ENCODE measurements around the gene MRPL55. TPM values are rescaled to one million over a fixed set of nuclear protein-coding genes. Genes with fewer than 3 reads are reported as not detected.

Gene MRPL55
- total and polyA plus RNA-seq, 2 of the 13 experiments (the other 11 are each of a cell fraction or from before 2014, with no cell fraction given) = 58.6 to 92.9 TPM

DNA sequence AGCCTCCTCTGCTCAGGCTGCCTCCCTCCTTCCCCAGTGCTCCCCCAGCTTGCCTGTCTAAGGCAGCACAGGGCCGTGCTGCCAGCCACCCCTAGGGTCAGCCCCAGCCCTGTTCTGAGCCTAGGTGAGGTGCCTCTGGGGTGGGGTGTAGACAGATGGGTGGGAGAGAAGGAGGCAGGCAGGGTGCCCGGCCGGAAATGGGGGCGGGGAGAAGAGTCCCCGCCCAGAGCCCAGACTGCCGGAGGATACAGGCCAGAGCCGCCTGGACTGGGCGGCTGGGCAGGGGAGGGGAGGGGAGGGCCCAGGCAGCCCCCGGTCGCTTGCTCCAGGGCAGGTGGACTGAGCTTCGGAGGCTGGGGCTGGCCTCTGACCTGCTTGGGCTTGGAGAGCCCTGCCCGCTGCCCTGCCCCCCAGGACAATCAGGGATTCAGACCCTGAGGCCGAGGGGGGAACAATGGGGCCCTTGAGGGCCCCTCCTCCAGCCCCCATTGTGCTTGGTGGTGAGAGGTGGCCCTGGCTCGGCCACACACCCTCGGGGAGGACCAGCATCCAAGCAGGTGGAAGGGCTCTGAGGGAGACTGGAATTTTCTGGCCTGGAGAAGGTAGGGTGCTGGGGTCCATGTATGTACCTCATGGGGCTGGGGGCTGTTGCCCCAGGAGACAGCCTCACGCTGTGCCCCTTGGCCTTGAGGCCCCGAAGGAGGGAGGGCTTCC is 40.5 kb upstream of the MRPL55 start, which contains the start of gene GJC2 (continued):
- TF ChIP-seq, protein P1, sequence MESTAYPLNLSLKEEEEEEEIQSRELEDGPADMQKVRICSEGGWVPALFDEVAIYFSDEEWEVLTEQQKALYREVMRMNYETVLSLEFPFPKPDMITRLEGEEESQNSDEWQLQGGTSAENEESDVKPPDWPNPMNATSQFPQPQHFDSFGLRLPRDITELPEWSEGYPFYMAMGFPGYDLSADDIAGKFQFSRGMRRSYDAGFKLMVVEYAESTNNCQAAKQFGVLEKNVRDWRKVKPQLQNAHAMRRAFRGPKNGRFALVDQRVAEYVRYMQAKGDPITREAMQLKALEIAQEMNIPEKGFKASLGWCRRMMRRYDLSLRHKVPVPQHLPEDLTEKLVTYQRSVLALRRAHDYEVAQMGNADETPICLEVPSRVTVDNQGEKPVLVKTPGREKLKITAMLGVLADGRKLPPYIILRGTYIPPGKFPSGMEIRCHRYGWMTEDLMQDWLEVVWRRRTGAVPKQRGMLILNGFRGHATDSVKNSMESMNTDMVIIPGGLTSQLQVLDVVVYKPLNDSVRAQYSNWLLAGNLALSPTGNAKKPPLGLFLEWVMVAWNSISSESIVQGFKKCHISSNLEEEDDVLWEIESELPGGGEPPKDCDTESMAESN (CRISPR knock-in tag; conservative IDR thresholded peaks at IDR 0.05) = no peak
- TF ChIP-seq, protein P2, sequence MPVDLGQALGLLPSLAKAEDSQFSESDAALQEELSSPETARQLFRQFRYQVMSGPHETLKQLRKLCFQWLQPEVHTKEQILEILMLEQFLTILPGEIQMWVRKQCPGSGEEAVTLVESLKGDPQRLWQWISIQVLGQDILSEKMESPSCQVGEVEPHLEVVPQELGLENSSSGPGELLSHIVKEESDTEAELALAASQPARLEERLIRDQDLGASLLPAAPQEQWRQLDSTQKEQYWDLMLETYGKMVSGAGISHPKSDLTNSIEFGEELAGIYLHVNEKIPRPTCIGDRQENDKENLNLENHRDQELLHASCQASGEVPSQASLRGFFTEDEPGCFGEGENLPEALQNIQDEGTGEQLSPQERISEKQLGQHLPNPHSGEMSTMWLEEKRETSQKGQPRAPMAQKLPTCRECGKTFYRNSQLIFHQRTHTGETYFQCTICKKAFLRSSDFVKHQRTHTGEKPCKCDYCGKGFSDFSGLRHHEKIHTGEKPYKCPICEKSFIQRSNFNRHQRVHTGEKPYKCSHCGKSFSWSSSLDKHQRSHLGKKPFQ (CRISPR knock-in tag; IDR thresholded peaks at IDR 0.05; ENCODE audit: insufficient replicate concordance) = peak; percentile 35
- no peak for TF ChIP-seq PHF8 (CRISPR knock-in tag; IDR thresholded peaks at IDR 0.05)
- TF ChIP-seq MZF1 (CRISPR knock-in tag; IDR thresholded peaks at IDR 0.05; ENCODE audit: borderline replicate concordance) = no peak
- TF ChIP-seq ZNF646 (CRISPR knock-in tag; IDR thresholded peaks at IDR 0.05) = no peak
- peak; percentile 74 for TF ChIP-seq ZNF687 (CRISPR knock-in tag; IDR thresholded peaks at IDR 0.05)
- TF ChIP-seq, protein P3, sequence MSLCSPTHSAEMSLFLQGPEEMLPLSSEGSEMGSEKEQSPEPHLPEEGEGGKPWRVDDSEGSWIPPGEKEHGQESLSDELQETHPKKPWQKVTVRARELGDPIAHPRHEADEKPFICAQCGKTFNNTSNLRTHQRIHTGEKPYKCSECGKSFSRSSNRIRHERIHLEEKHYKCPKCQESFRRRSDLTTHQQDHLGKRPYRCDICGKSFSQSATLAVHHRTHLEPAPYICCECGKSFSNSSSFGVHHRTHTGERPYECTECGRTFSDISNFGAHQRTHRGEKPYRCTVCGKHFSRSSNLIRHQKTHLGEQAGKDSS (CRISPR knock-in tag; IDR thresholded peaks at IDR 0.05; ENCODE audit: borderline replicate concordance, low read depth) = 0 out of 2 replicates have a peak, but pooled peaks have one; percentile 68
- no peak for TF ChIP-seq HNRNPLL (IDR thresholded peaks at IDR 0.05; ENCODE audit: low read depth, low read length, poor library complexity, severe bottlenecking)
- TF ChIP-seq ZNF790 (CRISPR knock-in tag; IDR thresholded peaks at IDR 0.05; ENCODE audit: borderline replicate concordance) = no peak
- TF ChIP-seq KLF6 (CRISPR knock-in tag; IDR thresholded peaks at IDR 0.05) = no peak
- TF ChIP-seq KLF16 (CRISPR knock-in tag; IDR thresholded peaks at IDR 0.05) = no peak
- TF ChIP-seq TEAD2 (CRISPR knock-in tag; IDR thresholded peaks at IDR 0.05) = no peak

All from HepG2 (cell line).